ENCODE results near the gene SPRR1A.
"Not testable (repeated sequence)": the region's sequence is repeated elsewhere in the genome, so short reads cannot be mapped to it uniquely, and the experiment has no call there.

SPRR1A gene

GRCh38 chr1:152972196-152972886 lies 11.5 kb upstream of the SPRR1A start:
- no peak for DNase-seq (ENCODE audit: low read depth in 2 of 2)

GRCh38 chr1:152976688-152977087 lies 7.2 kb upstream of the SPRR1A start:
- no peak for DNase-seq (ENCODE audit: low read depth in 2 of 2)

- no peak for DNase-seq (ENCODE audit: low read depth in 2 of 2)
Measured at GRCh38 chr1:152977614-152978013, 6.3 kb upstream of the SPRR1A start.

- DNase-seq (ENCODE audit: low read depth in 2 of 2), result no peak
Measured at GRCh38 chr1:152980676-152981075, 3.2 kb upstream of the SPRR1A start.

- no peak for DNase-seq (ENCODE audit: low read depth in 2 of 2)
Measured at GRCh38 chr1:152981146-152981871, 2.6 kb upstream of the SPRR1A start.

- no peak for DNase-seq (ENCODE audit: low read depth in 2 of 2)
Measured at GRCh38 chr1:152982076-152982475, 1.8 kb upstream of the SPRR1A start.

- DNase-seq (ENCODE audit: low read depth in 2 of 2), result no peak
Measured at GRCh38 chr1:152983234-152983633, 647 bp upstream of the SPRR1A start.

- no peak for DNase-seq (ENCODE audit: low read depth in 2 of 2)
Measured at GRCh38 chr1:152986578-152986977, 2.7 kb downstream of the SPRR1A start.

- DNase-seq (ENCODE audit: low read depth in 2 of 2), result no peak
Measured at GRCh38 chr1:152993186-152993585, 9.3 kb downstream of the SPRR1A start.

GRCh38 chr1:152995842-152996241 lies 12.0 kb downstream of the SPRR1A start:
- DNase-seq (ENCODE audit: low read depth in 2 of 2), result no peak

- DNase-seq (ENCODE audit: low read depth in 2 of 2), result no peak
Measured at GRCh38 chr1:152996633-152997400, 12.9 kb downstream of the SPRR1A start.

GRCh38 chr1:152997901-152998300 lies 14.0 kb downstream of the SPRR1A start:
- DNase-seq (ENCODE audit: low read depth in 2 of 2), result no peak

- DNase-seq (ENCODE audit: low read depth in 2 of 2), result no peak
Measured at GRCh38 chr1:152998476-152998875, 14.6 kb downstream of the SPRR1A start.

- no peak for DNase-seq (ENCODE audit: low read depth in 2 of 2)
Measured at GRCh38 chr1:152999818-153000217, 15.9 kb downstream of the SPRR1A start.

GRCh38 chr1:153000294-153000693 lies 16.4 kb downstream of the SPRR1A start:
- no peak for DNase-seq (ENCODE audit: low read depth in 2 of 2)

- no peak for DNase-seq (ENCODE audit: low read depth in 2 of 2)
Measured at GRCh38 chr1:153001382-153001781, 17.5 kb downstream of the SPRR1A start, which contains the start of gene SPRR3. TSS of gene SPRR3 (plus strand) at chr1:153001749. CDS start at chr1:153003021, 1,272 bp downstream.

GRCh38 chr1:153011235-153011758 lies 27.4 kb downstream of the SPRR1A start:
- not testable (repeated sequence) for DNase-seq (ENCODE audit: low read depth in 2 of 2)

GRCh38 chr1:153021829-153022228 lies 37.9 kb downstream of the SPRR1A start:
- not testable (repeated sequence) for DNase-seq (ENCODE audit: low read depth in 2 of 2)

GRCh38 chr1:153022340-153022739 lies 38.5 kb downstream of the SPRR1A start:
- DNase-seq (ENCODE audit: low read depth in 2 of 2), result not testable (repeated sequence)

- no peak for DNase-seq (ENCODE audit: low read depth in 2 of 2)
Measured at GRCh38 chr1:153023109-153023508, 39.2 kb downstream of the SPRR1A start.

GRCh38 chr1:153024413-153024812 lies 40.5 kb downstream of the SPRR1A start:
- no peak for DNase-seq (ENCODE audit: low read depth in 2 of 2)

- DNase-seq (ENCODE audit: low read depth in 2 of 2), result no peak
Measured at GRCh38 chr1:153025797-153026196, 41.9 kb downstream of the SPRR1A start.

Measured in activated CD4-positive, alpha-beta T cell treated with anti-CD3 and anti-CD28 coated beads for 24 hours (primary cell).